B cell (primary cell): ENCODE measurements around the gene KMT2C. TPM values are rescaled to one million over a fixed set of nuclear protein-coding genes. Genes with fewer than 3 reads are reported as not detected.

ENCODE experiments used
- ATAC-seq: fragments of 200-7000 bp; cut with Tn5 transposase; one replicate; pipeline ENCODE4 v1.10.0; 2021; ENCODE audit warnings: low read depth, mild to moderate bottlenecking, moderate number of reproducible peaks, moderate library complexity
- CTCF ChIA-PET: fragments of 350-600 bp; sonication (Branson Sonifier 250); formaldehyde crosslinking; loops from one replicate; lab custom pipeline; 2021; ENCODE audit warnings: antibody characterized with exemption, inconsistent platforms; lab: Charles Lee
- POLR2A ChIA-PET: fragments of 350-600 bp; sonication (Branson Sonifier 250); formaldehyde crosslinking; loops from one replicate; lab custom pipeline; 2021; ENCODE audit warnings: antibody characterized with exemption; lab: Charles Lee
- DNase-seq: peaks from one replicate; pipeline ENCODE4 v3.0.0; 2013
- H2AFZ ChIP-seq: 2 replicates; pipeline ENCODE4 v1.6.1; 2012; ENCODE audit warnings: mild to moderate bottlenecking, low read depth, low read length; ENCODE audit not compliant: insufficient read depth, poor library complexity, severe bottlenecking
- H3K27ac ChIP-seq, 2 donors: 1 replicate in 1 of 2; 2 replicates in 1 of 2; pipeline ENCODE4 v1.5.1; 2012 to 2013; ENCODE audit warnings: low read length in 2 of 2, mild to moderate bottlenecking in 2 of 2, moderate library complexity in 1 of 2
- H3K27me3 ChIP-seq, 4 experiments: fragments of 200-600 bp in 1 of 4; sonication (generic) in 1 of 4; replicated peaks in 1 of 4; 1 replicate in 2 of 4; 2 replicates in 2 of 4; pipeline versions ENCODE4 v1.6.1 to v1.7.0; 2013 to 2016; ENCODE audit warnings: low read length in 3 of 4, mild to moderate bottlenecking in 2 of 4, mixed read lengths in 1 of 4, moderate library complexity in 1 of 4; ENCODE audit not compliant: insufficient read depth in 4 of 4, control insufficient read depth in 3 of 4; ENCODE audit errors: control extremely low read depth in 1 of 4
- H3K36me3 ChIP-seq, 2 experiments: replicated peaks in 1 of 2; 1 replicate in 1 of 2; 2 replicates in 1 of 2; pipeline versions ENCODE4 v1.6.1 to v1.7.1; 2013; ENCODE audit warnings: low read length in 1 of 2; ENCODE audit not compliant: insufficient read depth in 2 of 2, control insufficient read depth in 1 of 2; ENCODE audit errors: control extremely low read depth in 1 of 2, extremely low read depth in 1 of 2
- H3K4me1 ChIP-seq, 2 donors: fragments of 200-600 bp in 1 of 2; sonication (generic) in 1 of 2; 1 replicate in 1 of 2; 2 replicates in 1 of 2; pipeline versions ENCODE4 v1.5.1 to v1.6.1; 2013 to 2017; ENCODE audit warnings: low read length in 2 of 2; ENCODE audit not compliant: control insufficient read depth in 2 of 2, insufficient read depth in 2 of 2
- H3K4me2 ChIP-seq: replicated peaks from 2 replicates; pipeline ENCODE3; 2012; ENCODE audit warnings: mild to moderate bottlenecking, low read depth, low read length; ENCODE audit not compliant: poor library complexity, severe bottlenecking
- H3K4me3 ChIP-seq, 5 experiments: fragments of 200-600 bp in 1 of 5; sonication (generic) in 1 of 5; 1 replicate in 3 of 5; 2 replicates in 2 of 5; pipeline versions ENCODE4 v1.5.1 to v1.7.0; 2011 to 2016; ENCODE audit warnings: low read length in 4 of 5, mild to moderate bottlenecking in 4 of 5, low read depth in 2 of 5, control low read depth in 1 of 5, moderate library complexity in 1 of 5; ENCODE audit not compliant: insufficient read depth in 1 of 5; ENCODE audit errors: control extremely low read depth in 1 of 5, extremely low read depth in 1 of 5
- H3K79me2 ChIP-seq: fragments of 200-600 bp; sonication (generic); one replicate; pipeline ENCODE4 v1.6.0; 2016; ENCODE audit warnings: low read length; ENCODE audit not compliant: control insufficient read depth, insufficient read depth
- H3K9ac ChIP-seq: fragments of 200-600 bp; sonication (generic); 2 replicates; pipeline ENCODE4 v1.6.1; 2017; ENCODE audit warnings: mild to moderate bottlenecking, low read length, moderate library complexity
- H3K9me3 ChIP-seq, 3 donors: one replicate each; pipeline versions ENCODE4 v1.6.1 to v1.7.1; 2013; ENCODE audit warnings: low read length in 2 of 3; ENCODE audit not compliant: control insufficient read depth in 2 of 3, insufficient read depth in 1 of 3; ENCODE audit errors: control extremely low read depth in 1 of 3
- H4K20me1 ChIP-seq: 2 replicates; pipeline ENCODE4 v1.6.0; 2012; ENCODE audit warnings: mild to moderate bottlenecking, low read length; ENCODE audit not compliant: insufficient read depth, control insufficient read depth, poor library complexity, severe bottlenecking
- H3K27ac Mint-ChIP-seq: one replicate; pipeline ENCODE4 v1.8.0; 2021; ENCODE audit warnings: mixed read lengths
- H3K27me3 Mint-ChIP-seq: one replicate; pipeline ENCODE4 v1.8.0; 2021; ENCODE audit warnings: mixed read lengths
- H3K4me1 Mint-ChIP-seq: one replicate; pipeline ENCODE4 v1.8.0; 2021; ENCODE audit warnings: mixed read lengths
- H3K4me3 Mint-ChIP-seq: one replicate; pipeline ENCODE4 v1.8.0; 2021; ENCODE audit warnings: mixed read lengths
- H3K9me3 Mint-ChIP-seq: one replicate; pipeline ENCODE4 v1.8.0; 2022; ENCODE audit warnings: mixed read lengths; ENCODE audit not compliant: insufficient read depth
- CTCF ChIP-seq: fragments of 200-600 bp; IDR thresholded peaks from one replicate; pipeline ENCODE4 v1.8.0; 2022; ENCODE audit warnings: antibody characterized with exemption, mild to moderate bottlenecking
- EZH2 ChIP-seq: IDR thresholded peaks from 2 replicates; pipeline ENCODE4 v1.6.1; 2012; ENCODE audit warnings: borderline replicate concordance, low read depth, mild to moderate bottlenecking, moderate library complexity, low read length; ENCODE audit not compliant: insufficient read depth, poor library complexity, severe bottlenecking
- WGBS: methylation state at CpG from one replicate; pipeline ENCODE4 v1.1.5; 2013; ENCODE audit warnings: missing lambda C conversion rate; ENCODE audit not compliant: insufficient coverage; 5-methylcytosine and 5-hydroxymethylcytosine counted together
- intact Hi-C: fragments of 100-400 bp; cut with micrococcal nuclease; formaldehyde crosslinking; loops from one replicate; pipeline ENCODE4 v1.10.0; 2022
- polyA plus RNA-seq: library from polyadenylated mRNA; depleted of rRNA; stranded (reverse); fragments of >200 nt; gene quantifications from 2 replicates; pipeline ENCODE4 v1.2.3, GENCODE V29; 2012
- total RNA-seq, 2 donors: library from RNA; stranded (reverse); fragments of 120-200 nt in 1 of 2; gene quantifications; 1 replicate in 1 of 2; 2 replicates in 1 of 2; pipeline versions ENCODE4 v1.2.3 to v1.2.4, GENCODE V29; 2013 to 2022

Gene KMT2C
- total and polyA plus RNA-seq, 2 donors (not counting 1 experiment from before 2014, with no cell fraction given) = 14.9 to 171 TPM

- intact Hi-C loops = no loop called here
- Histone ChIP-seq H3K4me3 (no peak overlapping the region), H3K79me2 (no peaks in the 10 kb centered on the region), H2AFZ (no peak overlapping the region), H3K4me1 (no peaks in the 10 kb centered on the region), H3K27ac (no peak overlapping the region), H3K9me3 (no peaks in the 10 kb centered on the region), H3K9ac (no peak overlapping the region), H3K4me2 (no peak overlapping the region), H3K36me3 (no peaks in the 10 kb centered on the region), H3K27me3 (no peaks in the 10 kb centered on the region), H4K20me1 (no peaks in the 10 kb centered on the region)
- 84% methylated on average over 2 of the region's 6 CpGs for WGBS
- ATAC-seq (no peak), DNase-seq (no peak)
- Mint-ChIP-seq H3K4me3 (no peak overlapping the region), H3K4me1 (no peaks in the 10 kb centered on the region), H3K27ac (no peak overlapping the region), H3K27me3 (no peaks in the 10 kb centered on the region), H3K9me3 (no peaks in the 10 kb centered on the region)
- ChIA-PET CTCF (no interaction called here), POLR2A (no interaction called here)
- TF ChIP-seq EZH2 (no peak), CTCF (no peak)
Observed at GRCh38 chr7:152443586-152443985, 7.8 kb upstream of the KMT2C start.

GRCh38 chr7:152442330-152442835 lies 6.6 kb upstream of the KMT2C start:
- DNase-seq = no peak
- CTCF ChIA-PET = no interaction called here
- 100% methylated on average over 3 of the region's 7 CpGs for WGBS

More at GRCh38 chr7:152442330-152442835, 6.6 kb upstream of the KMT2C start:
- no peak overlapping the region for H3K9ac ChIP-seq
- Mint-ChIP-seq H3K27ac (no peak overlapping the region), H3K27me3 (no peaks in the 10 kb centered on the region), H3K4me1 (peaks cover 1% of the 10 kb centered on the region), H3K4me3 (no peak overlapping the region), H3K9me3 (no peaks in the 10 kb centered on the region)
- H3K36me3 ChIP-seq = no peaks in the 10 kb centered on the region
- intact Hi-C loops = no loop called here
- no peaks in the 10 kb centered on the region for H3K27me3 ChIP-seq
- H3K4me3 ChIP-seq = no peak overlapping the region
- no peak overlapping the region for H2AFZ ChIP-seq
- no peak overlapping the region for H3K27ac ChIP-seq
- ATAC-seq = no peak
- peaks cover 0 to under 1% of the 10 kb centered on the region in 2 donors for H3K4me1 ChIP-seq
- H4K20me1 ChIP-seq = no peaks in the 10 kb centered on the region
- TF ChIP-seq EZH2 = no peak
- TF ChIP-seq CTCF = no peak
- POLR2A ChIA-PET = no interaction called here
- H3K79me2 ChIP-seq = no peaks in the 10 kb centered on the region
- no peaks in the 10 kb centered on the region for H3K9me3 ChIP-seq
- no peak overlapping the region for H3K4me2 ChIP-seq
